Lower lobe of right lung (tissue), 2 donors: ENCODE data around the gene TMPRSS9. TPM values are rescaled to one million over a fixed set of nuclear protein-coding genes. Genes with fewer than 3 reads are reported as not detected.
"Not testable (repeated sequence)": the region's sequence is repeated elsewhere in the genome, so short reads cannot be mapped to it uniquely, and the experiment has no call there.

Experiments
- ATAC-seq, 2 donors: fragments of 200-7000 bp; cut with Tn5 transposase; one replicate each; pipeline ENCODE4 v1.9.1; 2020 to 2022; ENCODE audit warnings: mild to moderate bottlenecking in 2 of 2, moderate library complexity in 2 of 2
- DNase-seq: peaks from one replicate; pipeline ENCODE4 v3.0.0-alpha.2; 2020
- H3K27ac ChIP-seq: fragments of 200-600 bp; one replicate; pipeline ENCODE4 v1.8.0; 2022
- H3K27me3 ChIP-seq: fragments of 200-600 bp; one replicate; pipeline ENCODE4 v1.8.0; 2022; ENCODE audit warnings: low read depth
- H3K36me3 ChIP-seq: fragments of 200-600 bp; one replicate; pipeline ENCODE4 v1.8.0; 2022; ENCODE audit warnings: mild to moderate bottlenecking
- H3K4me1 ChIP-seq: fragments of 200-600 bp; one replicate; pipeline ENCODE4 v1.8.0; 2022
- H3K4me3 ChIP-seq: fragments of 200-600 bp; one replicate; pipeline ENCODE4 v1.8.0; 2022; ENCODE audit warnings: mild to moderate bottlenecking
- H3K9me3 ChIP-seq: fragments of 200-600 bp; one replicate; pipeline ENCODE4 v1.8.0; 2022
- intact Hi-C: fragments of 100-400 bp; cut with DNase I; formaldehyde crosslinking; loops from one replicate; pipeline ENCODE4 v1.11.0; 2022
- total RNA-seq: library from RNA; stranded (reverse); fragmentation: NEBNext Ultra II Directional; extraction: Animal tissue kit (Norgen Biotek cat#: 25700); gene quantifications from one replicate; pipeline ENCODE4 v1.2.1, GENCODE V29; 2021
- TF ChIP-seq, protein P1 (sequence below): fragments of 200-600 bp; IDR thresholded peaks from one replicate; pipeline ENCODE4 v1.8.0; 2022; ENCODE audit warnings: antibody characterized with exemption, mild to moderate bottlenecking
- donor health status: DM: no; HTN: yes; CAD: no; lungs with severe emphysema.

Gene TMPRSS9
- total RNA-seq, 1 donor from 2014 or later, result not detected

DNA sequence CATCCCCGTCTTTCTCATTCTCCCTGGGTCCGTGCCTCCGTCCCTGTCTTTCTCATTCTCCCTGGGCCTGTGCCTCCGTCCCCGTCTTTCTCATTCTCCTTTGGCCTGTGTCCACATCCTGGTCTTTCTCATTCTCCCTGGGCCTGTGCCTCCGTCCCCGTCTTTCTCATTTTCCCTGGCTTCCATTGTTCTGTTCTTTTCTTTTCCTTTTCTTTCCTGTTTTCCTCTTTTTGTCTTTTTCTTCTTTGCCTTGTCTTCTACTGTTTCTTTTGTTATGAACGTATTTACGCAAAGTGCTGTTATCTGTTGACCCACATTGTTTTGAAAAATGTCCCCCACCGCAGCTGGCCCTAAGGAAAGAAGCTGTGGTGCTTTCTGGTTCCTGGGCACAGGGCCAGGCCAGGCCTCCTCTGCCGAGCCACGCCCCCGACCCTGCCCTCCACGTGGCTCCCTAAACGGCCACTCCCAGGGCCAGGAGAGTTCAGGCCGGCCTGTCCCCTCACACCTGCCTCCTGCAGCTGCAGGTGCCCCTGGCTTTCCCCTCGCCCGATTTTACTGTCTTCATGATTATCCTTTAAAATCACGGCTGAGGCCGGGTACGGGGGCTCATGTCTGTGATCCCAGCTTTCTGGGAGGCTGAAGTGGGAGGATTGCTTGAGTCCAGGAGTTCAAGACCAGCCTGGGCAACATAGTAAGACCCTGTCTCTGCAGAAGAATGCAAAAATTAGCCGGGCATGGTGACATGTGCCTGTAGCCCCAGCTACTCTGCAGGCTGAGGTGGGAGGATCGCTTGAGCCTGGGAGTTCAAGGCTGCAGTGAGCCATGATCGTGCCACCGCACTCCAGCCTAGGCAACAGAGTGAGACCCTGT, 14.0 kb upstream of the TMPRSS9 start:
- peaks cover 20% of the 10 kb centered on the region for H3K36me3 ChIP-seq

DNA sequence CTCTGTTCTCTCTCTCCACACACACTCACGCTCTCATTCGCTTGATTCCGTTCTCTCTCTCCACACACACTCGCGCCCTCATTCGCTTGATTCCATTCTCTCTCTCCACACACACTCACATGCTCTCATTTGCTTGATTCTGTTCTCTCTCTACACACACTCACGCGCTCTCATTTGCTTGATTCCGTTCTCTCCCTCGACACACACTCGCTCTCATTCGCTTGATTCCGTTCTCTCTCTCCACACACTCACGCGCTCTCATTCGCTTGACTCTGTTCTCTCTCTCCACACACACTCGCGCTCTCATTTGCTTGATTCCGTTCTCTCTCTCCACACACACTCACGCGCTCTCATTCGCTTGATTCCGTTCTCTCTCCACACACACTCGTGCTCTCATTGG, 10.2 kb upstream of the TMPRSS9 start:
- intact Hi-C loops, H3K4me1 ChIP-seq, H3K27ac ChIP-seq, H3K27me3 ChIP-seq, ATAC-seq, DNase-seq, H3K4me3 ChIP-seq, H3K9me3 ChIP-seq: not testable (repeated sequence)
- peaks cover 40% of the 10 kb centered on the region for H3K36me3 ChIP-seq

More for the DNA sequence above, 14.0 kb upstream of the TMPRSS9 start:
- Histone ChIP-seq H3K4me3 (no peak overlapping the region), H3K4me1 (no peaks in the 10 kb centered on the region), H3K9me3 (no peaks in the 10 kb centered on the region), H3K27ac (no peak overlapping the region), H3K27me3 (no peaks in the 10 kb centered on the region)
- DNase-seq (peak; percentile 70), ATAC-seq (peak; percentile 63 to 68)
- intact Hi-C loops, result no loop called here
- TF ChIP-seq, protein P1, sequence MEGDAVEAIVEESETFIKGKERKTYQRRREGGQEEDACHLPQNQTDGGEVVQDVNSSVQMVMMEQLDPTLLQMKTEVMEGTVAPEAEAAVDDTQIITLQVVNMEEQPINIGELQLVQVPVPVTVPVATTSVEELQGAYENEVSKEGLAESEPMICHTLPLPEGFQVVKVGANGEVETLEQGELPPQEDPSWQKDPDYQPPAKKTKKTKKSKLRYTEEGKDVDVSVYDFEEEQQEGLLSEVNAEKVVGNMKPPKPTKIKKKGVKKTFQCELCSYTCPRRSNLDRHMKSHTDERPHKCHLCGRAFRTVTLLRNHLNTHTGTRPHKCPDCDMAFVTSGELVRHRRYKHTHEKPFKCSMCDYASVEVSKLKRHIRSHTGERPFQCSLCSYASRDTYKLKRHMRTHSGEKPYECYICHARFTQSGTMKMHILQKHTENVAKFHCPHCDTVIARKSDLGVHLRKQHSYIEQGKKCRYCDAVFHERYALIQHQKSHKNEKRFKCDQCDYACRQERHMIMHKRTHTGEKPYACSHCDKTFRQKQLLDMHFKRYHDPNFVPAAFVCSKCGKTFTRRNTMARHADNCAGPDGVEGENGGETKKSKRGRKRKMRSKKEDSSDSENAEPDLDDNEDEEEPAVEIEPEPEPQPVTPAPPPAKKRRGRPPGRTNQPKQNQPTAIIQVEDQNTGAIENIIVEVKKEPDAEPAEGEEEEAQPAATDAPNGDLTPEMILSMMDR, result no peak

DNA sequence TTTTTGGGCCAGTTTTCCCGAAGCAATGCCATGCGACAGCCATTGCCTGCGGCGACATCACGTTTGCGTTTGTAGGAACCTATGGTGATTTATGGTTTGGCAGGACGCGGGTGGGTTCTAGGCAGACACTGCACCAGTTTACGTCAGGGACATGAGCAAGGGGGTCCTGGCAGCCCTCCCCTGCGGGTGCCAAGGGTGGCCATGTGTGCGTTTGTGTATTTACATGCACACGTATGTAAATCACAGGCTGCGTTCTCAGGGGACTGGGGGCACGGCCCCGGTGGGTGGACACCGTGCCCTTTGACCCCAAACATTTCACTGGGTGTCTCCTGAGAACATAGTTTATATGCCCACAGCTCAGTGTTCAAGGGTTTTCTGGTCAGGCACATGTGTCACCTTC, 9.4 kb upstream of the TMPRSS9 start:
- H3K4me1 ChIP-seq, result no peaks in the 10 kb centered on the region
- ATAC-seq, result no peak
- peak; percentile 32 for DNase-seq
- TF ChIP-seq, protein P1, result no peak
- H3K27ac ChIP-seq, result no peak overlapping the region
- no peaks in the 10 kb centered on the region for H3K27me3 ChIP-seq
- no peaks in the 10 kb centered on the region for H3K9me3 ChIP-seq
- peaks cover 37% of the 10 kb centered on the region for H3K36me3 ChIP-seq
- H3K4me3 ChIP-seq, result no peak overlapping the region
- intact Hi-C loops, result no loop called here

DNA sequence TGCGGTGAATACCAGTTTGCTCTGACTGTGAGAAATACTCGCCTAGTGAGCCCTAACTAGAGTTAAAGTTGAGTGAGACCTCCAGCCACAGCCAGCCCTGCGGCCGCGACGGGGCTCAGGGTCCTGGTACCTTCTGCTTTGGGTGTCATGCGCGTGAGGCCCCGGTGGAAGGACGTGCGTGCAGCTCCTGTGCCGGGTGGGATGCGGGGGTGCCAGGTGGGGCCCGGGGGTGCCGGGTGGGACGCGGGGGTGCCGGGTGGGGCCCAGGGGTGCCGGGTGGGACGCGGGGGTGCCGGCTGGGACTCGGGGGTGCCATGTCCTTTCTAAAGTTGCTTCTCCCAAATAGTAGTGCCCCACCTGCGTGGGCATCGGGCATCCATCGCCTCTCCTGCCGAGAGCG, 8.5 kb upstream of the TMPRSS9 start:
- Histone ChIP-seq H3K9me3 (no peaks in the 10 kb centered on the region), H3K4me1 (no peaks in the 10 kb centered on the region), H3K36me3 (peaks cover 37% of the 10 kb centered on the region), H3K27me3 (no peaks in the 10 kb centered on the region), H3K27ac (no peak overlapping the region), H3K4me3 (no peak overlapping the region)
- intact Hi-C loops, result no loop called here
- ATAC-seq (peak in 1 of 2 donors; percentile 16), DNase-seq (no peak)
- TF ChIP-seq, protein P1, result no peak

DNA sequence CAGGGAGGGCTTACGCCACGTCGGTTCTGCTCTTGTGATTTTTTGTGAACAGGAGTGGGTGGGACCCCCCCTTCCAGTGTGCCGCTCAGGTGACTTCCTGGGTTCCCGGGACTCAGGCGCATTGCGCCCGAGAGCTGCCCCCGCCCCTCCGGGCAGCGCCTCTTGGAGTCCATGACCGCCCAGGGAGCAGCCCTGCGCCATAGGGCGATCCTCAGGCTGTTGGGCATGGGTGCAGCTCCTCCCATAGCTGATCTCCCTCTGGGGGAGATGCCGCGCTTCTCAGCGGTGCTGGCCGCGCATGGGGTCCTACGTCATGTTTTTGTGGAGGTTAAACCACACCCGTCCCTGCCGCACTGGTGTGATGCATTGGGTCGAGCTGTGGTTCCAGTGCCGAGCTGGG, 7.9 kb upstream of the TMPRSS9 start:
- Histone ChIP-seq H3K27ac (no peak overlapping the region), H3K9me3 (no peaks in the 10 kb centered on the region), H3K4me3 (no peak overlapping the region), H3K4me1 (no peaks in the 10 kb centered on the region), H3K36me3 (peaks cover 37% of the 10 kb centered on the region), H3K27me3 (no peaks in the 10 kb centered on the region)
- intact Hi-C loops, result no loop called here
- TF ChIP-seq, protein P1, result no peak
- no peak for DNase-seq
- peak in 1 of 2 donors; percentile 10 for ATAC-seq

DNA sequence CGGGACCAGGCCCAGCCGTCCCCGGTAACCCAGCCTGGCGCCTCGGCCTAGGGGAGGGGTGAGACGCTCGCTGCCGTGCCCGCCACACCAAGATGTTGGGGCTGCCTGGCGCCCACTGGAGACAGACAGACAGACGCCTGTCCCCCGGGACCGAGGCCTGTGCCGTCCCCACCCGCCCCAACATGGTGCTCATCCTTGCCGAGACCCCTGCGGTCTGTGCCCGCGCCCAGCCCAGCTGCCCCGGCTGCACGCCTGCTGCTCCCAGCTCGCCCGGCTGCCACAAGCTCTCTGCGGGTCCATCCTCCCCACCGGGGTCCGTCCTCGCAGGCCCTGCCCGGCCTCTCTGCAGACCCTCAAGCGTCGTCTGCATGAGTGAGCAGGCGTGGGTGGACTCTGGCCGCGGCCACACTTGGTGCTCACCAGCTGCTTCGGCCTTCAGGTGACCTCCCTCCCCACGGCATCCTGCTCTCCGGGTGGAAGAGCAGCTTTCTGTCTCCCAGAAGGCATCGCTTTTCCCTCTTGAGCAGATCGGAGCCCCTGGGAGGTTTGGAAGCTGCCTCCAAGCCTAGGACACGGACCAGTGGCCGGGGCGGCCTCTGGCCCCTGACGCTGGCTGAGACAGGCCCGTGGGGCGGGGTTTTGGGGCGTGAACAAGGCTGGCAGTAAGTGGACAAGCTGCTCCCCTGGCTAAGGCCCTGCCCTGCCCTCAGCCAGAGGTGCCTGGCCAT, 6.7 kb upstream of the TMPRSS9 start:
- TF ChIP-seq, protein P1, result no peak
- H3K9me3 ChIP-seq, result no peaks in the 10 kb centered on the region
- ATAC-seq (peak in 1 of 2 donors; percentile 23), DNase-seq (no peak)
- no peak overlapping the region for H3K27ac ChIP-seq
- H3K27me3 ChIP-seq, result no peaks in the 10 kb centered on the region
- peaks cover 37% of the 10 kb centered on the region for H3K36me3 ChIP-seq
- H3K4me3 ChIP-seq, result no peak overlapping the region
- no peaks in the 10 kb centered on the region for H3K4me1 ChIP-seq
- intact Hi-C loops, result no loop called here
